SU-DHL-6 (cell line): ENCODE results near the gene CEP70.
"Not testable (repeated sequence)": the region's sequence is repeated elsewhere in the genome, so short reads cannot be mapped to it uniquely, and the experiment has no call there.

Source experiments
- CTCF ChIP-seq: fragments of 200-600 bp; sonication (generic); IDR thresholded peaks from one replicate; pipeline ENCODE4 v1.5.1; 2017; ENCODE audit warnings: antibody characterized with exemption, mild to moderate bottlenecking, low read length, moderate library complexity; ENCODE audit not compliant: insufficient read depth, poor library complexity, severe bottlenecking
- EZH2phosphoT487 ChIP-seq: fragments of 200-600 bp; sonication (generic), shearing (Covaris generic); conservative IDR thresholded peaks from 2 replicates; pipeline ENCODE4 v1.6.1; 2018; ENCODE audit warnings: mild to moderate bottlenecking, antibody characterized with exemption, low read length, moderate library complexity, mixed read lengths

GRCh38 chr3:138604106-138604595 is 10.1 kb upstream of the CEP70 start:
- TF ChIP-seq CTCF, EZH2phosphoT487: not testable (repeated sequence)
